Raji (cell line): ENCODE data around the gene CYFIP2.
A peak's percentile ranks its signal among the peaks of the same experiment; 100 is the strongest.

Source experiments
- POLR2A ChIP-seq: IDR thresholded peaks from 2 replicates; pipeline ENCODE4 v1.6.1; 2011; ENCODE audit warnings: low read depth, low read length, control low read depth; ENCODE audit not compliant: insufficient read depth

Gene CYFIP2

DNA sequence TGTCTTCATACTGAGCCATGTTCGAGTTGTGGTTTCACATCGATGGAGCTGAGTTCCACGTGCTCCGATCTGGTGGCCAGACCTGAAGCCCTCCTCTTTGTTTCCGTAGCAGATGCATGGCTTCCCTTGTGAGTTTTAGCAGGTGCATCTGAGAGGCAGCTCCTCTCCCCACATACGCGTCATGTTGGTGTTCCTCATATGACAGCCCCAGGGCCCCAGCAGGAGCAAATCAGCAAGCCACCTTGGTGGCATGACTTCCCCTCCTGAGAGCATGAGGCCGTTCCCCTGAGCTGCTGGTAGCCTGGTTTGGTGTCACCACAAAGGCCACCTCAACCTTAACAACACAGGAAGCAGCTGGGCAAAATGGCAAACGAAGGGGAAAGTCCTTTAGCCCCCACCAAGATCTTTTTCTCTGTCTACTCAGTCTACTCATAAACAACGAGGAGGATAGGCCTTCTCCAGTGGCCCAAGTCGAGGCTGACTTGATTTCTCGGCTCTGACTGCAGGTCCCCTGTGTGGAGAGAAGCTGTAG, 5.9 kb downstream of the CYFIP2 start:
- peak; percentile 67 for TF ChIP-seq POLR2A

DNA sequence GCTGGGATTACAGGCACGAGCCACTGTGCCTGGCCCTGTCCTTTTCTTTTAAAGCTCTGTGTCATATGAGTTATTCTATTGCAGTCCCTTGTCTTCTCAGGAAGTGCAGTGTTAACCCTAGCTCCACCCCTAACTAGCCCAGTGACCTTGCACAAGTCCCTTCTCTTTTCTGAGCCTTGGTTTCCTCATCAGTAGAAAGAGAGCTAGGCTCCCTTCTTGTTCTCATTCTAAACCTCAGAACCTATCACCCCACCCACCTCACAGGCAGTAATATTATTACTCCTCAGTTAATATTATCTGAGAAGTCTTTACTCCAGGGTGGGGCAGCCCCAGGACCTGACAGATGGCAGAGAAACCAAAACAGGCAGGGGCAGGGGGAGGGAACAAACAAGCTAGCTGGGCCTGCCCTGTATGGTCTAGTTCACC, 7.2 kb downstream of the CYFIP2 start:
- peak; percentile 44 for TF ChIP-seq POLR2A

GRCh38 chr5:157275403-157275802, 9.5 kb downstream of the CYFIP2 start:
- no peak for TF ChIP-seq POLR2A

DNA sequence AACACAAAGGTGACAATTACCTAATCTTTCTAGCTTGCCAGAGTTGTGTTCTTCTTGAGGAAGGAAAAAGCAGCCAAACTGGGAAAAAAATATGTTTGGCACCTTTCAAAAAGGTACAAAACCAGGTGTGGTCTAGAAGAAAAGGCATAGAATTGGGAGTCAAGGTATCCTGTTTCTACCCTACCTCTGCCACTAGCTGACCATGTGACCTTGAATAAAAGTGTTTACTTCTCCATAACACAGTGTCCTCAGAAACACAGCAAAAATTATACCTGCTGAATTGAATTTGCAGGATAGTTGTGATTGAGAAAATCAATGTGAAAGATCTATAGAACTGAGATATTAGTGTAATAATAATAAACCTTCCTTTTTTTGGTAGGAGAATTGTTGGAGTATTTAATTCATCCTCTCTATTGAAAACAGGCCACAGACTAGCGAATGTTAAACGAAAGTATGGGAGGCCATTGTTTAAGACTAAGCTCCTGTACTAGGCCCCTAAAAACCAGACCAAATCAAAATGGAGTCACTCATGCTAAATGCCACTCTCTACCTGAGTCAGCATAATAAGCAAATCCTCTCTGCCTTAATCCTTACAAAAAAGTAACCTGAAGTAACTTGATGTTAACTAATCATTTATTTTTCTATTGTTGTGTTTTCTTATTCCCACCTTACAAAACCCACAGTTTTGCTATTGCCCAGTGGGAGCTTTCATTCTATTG, 12.6 kb downstream of the CYFIP2 start:
- TF ChIP-seq POLR2A = no peak

GRCh38 chr5:157279605-157280239, 13.8 kb downstream of the CYFIP2 start:
- TF ChIP-seq POLR2A = no peak

DNA sequence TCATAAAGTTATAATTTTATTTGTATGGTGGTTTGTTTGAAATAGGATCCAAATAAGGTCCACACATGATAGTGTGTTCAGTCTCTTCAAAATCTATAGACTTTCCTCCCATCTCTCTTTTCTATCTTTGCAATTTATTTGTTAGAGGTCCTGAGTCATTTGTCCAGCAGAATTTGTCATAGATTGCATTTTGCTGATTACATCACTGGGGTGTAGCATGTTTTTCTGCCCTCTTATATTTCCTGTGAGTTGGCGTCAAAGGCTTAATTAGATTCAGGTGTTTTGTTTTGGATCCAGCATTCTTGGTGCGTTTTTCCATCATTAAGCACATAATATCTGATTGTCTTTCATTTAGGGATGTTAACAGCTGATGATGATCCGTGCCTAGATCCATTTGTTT, 15.0 kb downstream of the CYFIP2 start:
- no peak for TF ChIP-seq POLR2A

- TF ChIP-seq POLR2A = no peak
Observed at GRCh38 chr5:157282150-157282549, 16.2 kb downstream of the CYFIP2 start.

DNA sequence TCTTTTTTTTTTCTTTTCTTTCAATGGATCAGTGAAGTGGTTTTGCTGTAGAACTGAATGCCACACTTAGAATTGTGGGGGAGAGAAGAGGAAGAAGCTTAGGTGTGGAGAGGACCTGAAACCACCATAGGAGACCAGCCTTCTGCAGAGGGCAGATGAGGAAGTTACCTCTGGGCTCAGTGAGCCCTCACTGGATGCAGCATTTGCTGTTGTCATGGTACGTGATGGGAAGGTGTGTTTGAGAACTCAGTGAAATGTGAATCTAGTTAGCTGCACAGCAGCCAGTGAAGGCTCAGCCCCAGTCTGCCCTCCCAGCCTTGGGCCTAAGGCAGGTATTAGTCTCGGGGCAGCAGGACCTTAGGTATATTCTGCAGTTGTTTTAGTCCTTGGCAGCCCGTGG, 17.5 kb downstream of the CYFIP2 start:
- 0 out of 2 replicates have a peak, but pooled peaks have one; percentile 35 for TF ChIP-seq POLR2A

DNA sequence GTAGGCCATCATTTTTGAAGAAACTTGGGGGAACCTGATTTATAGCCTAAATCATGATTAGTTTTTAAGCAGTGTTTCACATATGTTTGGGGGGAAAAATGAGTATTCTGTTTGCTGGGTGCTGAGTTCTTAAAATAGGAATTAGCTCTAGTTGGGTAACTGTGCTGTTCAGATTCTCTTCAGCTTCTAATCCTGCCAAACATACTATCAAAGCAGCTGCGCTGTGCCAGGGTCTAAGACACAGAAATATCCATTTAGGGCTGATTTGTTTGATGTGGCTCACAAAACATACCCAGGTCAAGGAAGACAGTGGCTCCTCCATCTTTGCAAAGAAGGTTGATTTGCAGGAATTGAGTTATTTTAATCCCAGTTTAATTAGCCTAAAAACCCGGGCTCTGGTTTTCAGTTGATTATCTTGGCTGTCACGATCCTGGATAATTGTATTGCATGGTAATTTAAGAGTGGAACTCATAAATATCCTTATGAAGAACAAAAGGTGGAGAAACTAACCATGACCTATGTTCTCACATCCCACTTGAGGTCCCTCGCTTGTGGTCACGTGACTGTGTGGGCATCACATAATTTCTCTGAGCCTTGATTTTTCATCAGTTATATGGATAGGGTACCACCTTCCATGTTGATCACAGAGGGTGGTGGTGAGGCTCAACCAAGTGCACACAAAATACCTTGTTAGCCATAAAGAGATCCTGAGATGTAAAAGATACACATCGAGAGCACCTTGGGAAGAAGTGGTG, 18.7 kb downstream of the CYFIP2 start:
- TF ChIP-seq POLR2A = no peak

DNA sequence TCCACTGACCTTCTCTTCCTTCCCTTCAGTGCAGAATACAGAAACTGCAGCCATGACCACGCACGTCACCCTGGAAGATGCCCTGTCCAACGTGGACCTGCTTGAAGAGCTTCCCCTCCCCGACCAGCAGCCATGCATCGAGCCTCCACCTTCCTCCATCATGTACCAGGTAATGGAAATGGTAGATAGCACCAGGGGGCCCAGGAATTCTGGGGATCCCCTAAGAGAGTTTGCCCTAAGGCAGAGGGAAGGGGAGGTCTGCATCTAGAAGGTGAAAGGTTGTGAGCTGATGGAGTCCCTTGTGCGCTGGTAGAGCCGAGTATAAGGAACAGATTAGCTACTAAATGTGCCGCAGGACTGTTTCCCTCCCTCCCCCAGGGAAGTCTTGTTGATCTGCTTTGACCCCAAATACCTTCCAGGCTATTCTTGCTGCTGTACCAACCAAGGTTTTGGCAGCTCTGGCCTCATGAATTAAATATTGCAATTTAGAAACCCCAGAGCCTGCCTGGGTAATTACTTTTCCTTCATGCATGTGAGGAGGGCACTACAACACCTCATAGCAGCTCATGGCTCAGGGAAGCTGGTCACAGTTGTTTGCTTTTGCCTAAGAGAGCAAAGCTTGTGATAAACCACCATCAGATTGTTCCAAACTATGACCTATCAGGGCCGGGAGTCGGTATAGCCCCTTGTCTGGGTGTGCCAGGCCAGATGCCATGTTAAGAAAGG, 19.6 kb downstream of the CYFIP2 start:
- no peak for TF ChIP-seq POLR2A

DNA sequence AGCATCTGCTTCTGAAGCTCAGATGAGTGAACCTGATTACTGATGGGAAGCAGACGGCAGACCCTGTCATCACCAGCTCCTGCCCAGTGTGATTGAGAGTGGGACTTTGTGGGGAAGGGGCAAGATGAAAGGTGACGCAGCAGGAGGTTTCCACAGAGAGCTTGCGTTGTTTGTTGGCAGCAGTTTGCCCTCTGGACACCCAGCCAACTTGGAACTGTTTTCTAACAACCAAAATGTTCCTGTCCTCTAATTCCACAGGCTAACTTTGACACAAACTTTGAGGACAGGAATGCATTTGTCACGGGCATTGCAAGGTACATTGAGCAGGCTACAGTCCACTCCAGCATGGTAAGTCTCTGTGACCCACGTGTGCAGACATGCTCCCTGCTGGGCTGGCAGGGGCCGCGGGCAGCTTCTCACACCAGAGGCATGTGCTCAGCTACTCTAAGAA, 20.9 kb downstream of the CYFIP2 start:
- TF ChIP-seq POLR2A = no peak

DNA sequence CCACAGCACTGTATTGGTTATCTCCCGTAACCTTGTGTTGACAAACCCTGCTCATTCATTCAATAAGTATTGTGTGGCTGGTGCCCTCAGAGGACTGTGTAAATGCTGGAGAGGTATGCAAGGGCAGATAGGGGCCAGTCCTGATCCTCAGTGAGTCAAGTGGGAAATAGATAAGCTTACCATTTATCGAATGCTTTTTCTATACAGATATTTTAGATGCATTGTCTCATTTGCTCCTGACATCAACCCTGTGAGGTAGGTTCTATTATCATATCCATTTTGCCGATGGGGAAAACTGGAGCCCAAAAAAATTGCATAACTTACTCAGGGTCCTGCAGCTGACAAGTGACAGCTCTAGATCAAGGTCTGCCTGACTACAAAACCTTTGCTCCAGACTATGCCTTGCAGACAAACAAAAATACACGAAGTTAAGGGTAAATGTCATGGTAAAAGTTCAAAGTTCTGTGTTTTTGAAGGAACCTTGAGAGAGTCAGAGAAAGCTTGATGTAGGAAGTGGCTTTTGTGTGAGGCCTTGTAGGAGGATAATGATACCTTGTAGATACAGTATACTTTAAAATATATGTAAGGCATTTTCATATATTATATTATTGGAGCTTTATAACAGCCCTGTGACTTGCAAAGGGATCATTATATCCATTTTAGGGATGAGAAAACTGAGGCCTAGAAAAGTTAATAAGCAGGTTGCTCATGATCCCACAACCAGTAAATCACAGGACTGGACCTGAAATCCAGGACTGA, 22.7 kb downstream of the CYFIP2 start:
- TF ChIP-seq POLR2A = no peak

GRCh38 chr5:157289164-157289819, 23.4 kb downstream of the CYFIP2 start:
- TF ChIP-seq POLR2A = no peak
